Measurements from ENCODE around the gene BARHL1. TPM values are rescaled to one million over a fixed set of nuclear protein-coding genes. Genes with fewer than 3 reads are reported as not detected.
A peak's percentile ranks its signal among the peaks of the same experiment; 100 is the strongest.
"Not testable (repeated sequence)": the region's sequence is repeated elsewhere in the genome, so short reads cannot be mapped to it uniquely, and the experiment has no call there.

Gene BARHL1
- polyA plus RNA-seq, 5 donors: not detected

- no peak for DNase-seq
These were observed 26.2 kb upstream of the BARHL1 start for GRCh38 chr9:132556235-132556634.

GRCh38 chr9:132556714-132557113 lies 25.7 kb upstream of the BARHL1 start:
- DNase-seq: no peak

DNA sequence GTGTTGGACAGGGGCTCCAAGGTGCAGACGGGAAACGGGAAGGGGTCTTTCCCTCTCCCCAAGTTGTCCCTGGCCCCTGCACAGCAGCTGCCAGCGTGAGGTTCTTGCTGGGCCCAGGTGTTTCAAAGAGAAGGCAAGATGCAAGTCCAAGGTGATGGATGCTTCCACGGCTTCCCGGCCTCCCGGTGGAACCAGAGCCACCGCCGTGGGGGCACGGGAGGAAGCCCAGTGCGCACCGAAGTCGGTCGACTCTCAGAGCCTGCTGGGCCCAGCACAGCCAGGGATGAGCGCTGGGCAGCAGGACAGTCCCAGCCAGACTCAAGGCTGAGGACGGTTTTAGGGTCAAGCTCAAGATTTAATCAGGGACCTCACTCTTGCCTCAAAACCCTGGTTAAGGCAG lies 25.2 kb upstream of the BARHL1 start:
- DNase-seq: no peak

- no peak for DNase-seq
These were observed 22.7 kb upstream of the BARHL1 start for GRCh38 chr9:132559711-132560110.

GRCh38 chr9:132560616-132561202 lies 21.7 kb upstream of the BARHL1 start:
- DNase-seq: no peak

DNA sequence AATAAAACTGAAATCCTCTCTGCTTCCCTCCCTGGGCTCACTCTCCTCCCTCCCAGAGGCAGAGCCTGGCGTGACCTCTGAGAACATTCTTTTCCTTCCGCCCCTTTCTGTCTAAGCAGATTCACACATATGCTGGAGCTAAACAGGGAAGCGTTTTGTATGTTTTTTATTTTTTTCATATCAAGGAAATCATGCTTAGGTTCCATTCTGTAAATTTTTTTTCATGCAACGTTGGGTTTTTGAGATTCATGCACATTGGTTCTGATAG lies 20.2 kb upstream of the BARHL1 start:
- no peak for DNase-seq

GRCh38 chr9:132564526-132564925 lies 17.9 kb upstream of the BARHL1 start:
- DNase-seq: no peak

DNA sequence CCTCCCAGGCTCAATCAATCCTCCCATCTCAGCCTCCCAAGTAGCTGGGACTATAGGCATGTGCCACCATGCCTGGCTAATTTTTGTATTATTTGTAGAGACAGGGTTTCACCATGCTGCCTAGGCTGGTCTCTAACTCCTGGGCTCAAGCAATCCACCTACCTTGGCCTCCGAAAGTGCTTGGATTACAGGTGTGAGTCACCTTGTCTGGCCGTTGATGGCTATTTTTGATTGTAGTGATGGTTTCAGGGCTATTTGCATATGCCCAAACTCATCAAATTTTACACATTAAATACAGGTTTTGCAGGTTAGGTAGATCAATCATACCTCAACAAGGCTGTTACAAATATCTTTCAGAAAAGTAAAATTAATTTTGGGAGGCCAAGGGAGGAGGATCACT lies 13.6 kb upstream of the BARHL1 start:
- DNase-seq: not testable (repeated sequence)

- no peak for DNase-seq
These were observed 10.4 kb upstream of the BARHL1 start for GRCh38 chr9:132571806-132572600.

GRCh38 chr9:132572921-132573320 lies 9.5 kb upstream of the BARHL1 start:
- DNase-seq: no peak

GRCh38 chr9:132575005-132575609 lies 7.3 kb upstream of the BARHL1 start:
- peak; percentile 38 to 55 for DNase-seq

- no peak for DNase-seq
These were observed 6.6 kb upstream of the BARHL1 start for GRCh38 chr9:132575811-132576210.

- DNase-seq: no peak
These were observed 5.3 kb upstream of the BARHL1 start for GRCh38 chr9:132577119-132577518.

DNA sequence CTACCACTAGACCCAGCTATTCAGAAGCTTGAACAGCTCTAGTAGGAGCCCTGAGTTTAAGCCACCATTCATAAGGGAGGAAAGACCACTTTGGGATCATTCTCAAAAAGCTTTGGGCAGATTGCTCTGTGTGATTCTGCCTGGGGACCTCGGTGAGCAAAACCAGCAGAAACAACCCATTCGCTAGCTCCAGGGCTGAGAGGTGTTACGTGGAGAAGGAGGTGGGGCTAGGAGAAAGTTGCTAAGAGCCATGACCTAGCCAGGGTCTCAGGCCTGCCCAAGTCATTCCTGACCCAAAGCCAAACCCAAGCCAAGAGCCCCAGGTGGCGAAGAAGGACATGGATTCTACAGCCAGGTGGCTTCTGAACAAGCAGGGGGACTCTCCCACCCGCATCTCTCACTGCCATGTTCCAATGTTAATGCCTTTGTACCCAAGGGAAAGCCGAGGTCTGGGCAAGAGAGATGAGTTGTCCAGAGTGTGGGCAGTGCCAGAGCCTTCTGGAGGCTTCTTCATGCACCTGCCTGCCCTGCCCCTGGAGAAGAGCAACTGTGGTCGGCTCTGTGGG lies 4.0 kb upstream of the BARHL1 start:
- no peak for DNase-seq

DNA sequence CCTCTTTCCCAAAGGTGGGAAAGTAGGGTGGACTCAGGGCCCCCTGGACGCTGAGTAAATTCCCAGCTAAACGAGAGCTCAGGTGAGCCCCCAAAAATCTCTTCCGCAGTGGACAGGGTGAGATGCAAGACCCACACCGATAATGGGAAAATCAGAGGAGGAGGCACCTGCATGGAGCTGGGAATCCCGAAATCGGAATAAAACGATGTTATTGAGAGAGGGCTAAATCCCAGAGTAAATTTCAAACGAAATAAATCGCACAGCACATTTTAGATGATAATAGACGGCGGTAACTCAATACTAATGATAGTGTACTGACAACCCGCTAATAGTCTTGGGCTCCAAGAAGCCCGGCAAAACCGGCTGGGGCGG lies 3.0 kb upstream of the BARHL1 start:
- DNase-seq: no peak

- no peak for DNase-seq
These were observed 579 bp downstream of the BARHL1 start for GRCh38 chr9:132582786-132583583.

DNA sequence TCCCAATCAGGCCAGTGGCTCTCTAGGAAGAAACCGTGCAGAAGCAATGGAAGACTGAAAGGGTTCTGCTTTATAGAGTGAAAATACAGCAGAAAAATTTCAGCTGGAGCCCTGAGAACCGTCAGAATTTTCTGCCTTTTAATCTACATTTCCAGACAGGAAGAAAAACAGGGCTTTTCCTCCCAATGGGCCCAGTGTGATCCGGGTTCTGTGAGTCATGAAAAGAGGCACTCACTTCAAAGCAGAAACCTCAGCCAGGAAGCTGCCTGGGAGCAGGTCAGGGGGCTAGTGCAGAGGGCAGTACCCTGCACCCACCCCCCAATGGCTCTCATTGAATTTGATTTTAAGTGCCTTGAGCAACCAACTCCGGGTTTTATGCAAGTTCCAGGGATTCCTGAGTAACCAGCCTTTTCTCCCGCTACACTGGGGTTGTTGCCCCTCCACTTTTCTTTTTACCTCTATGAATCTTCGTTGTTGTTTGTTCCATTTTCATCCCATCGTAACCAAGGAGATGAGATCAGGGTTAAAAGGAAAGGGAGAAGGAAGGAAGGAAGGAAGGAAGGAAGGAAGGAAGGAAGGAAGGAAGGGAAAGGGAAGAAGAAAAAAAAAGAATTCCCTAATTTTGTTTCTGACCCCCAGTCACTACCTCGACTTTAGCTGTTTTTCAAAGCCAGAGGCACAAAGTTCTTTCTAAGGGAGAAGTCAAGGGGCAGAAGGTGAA lies 1.3 kb downstream of the BARHL1 start:
- DNase-seq: no peak

- DNase-seq: no peak
These were observed 2.5 kb downstream of the BARHL1 start for GRCh38 chr9:132584601-132585560.

GRCh38 chr9:132585954-132586829 lies 3.8 kb downstream of the BARHL1 start:
- no peak for DNase-seq

Data from right lung (tissue), 5 donors.